Measurements from ENCODE around the gene LPCAT2. TPM values are rescaled to one million over a fixed set of nuclear protein-coding genes. Genes with fewer than 3 reads are reported as not detected.
"Not testable (repeated sequence)": the region's sequence is repeated elsewhere in the genome, so short reads cannot be mapped to it uniquely, and the experiment has no call there.

LPCAT2 gene
- total RNA-seq, 1 donor from 2014 or later, result 1.8 TPM

DNA sequence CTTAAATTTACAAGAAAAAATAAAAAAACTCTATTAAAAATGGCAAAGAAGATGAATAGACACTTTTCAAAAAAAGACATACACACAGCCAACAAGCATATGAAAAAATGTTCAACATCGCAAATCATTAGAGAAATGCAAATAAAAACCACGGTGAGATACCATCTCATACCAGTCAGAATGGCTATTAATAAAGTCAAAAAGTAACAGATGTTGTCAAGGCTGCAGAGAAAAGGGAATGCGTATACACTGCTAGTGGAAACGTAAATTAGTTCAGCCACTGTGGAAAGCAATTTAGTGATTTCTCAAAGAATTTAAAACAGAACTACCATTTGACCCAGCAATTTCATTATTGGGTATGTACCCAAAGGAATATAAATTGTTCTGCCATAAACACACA is 89.1 kb downstream of the LPCAT2 start:
- Mint-ChIP-seq H3K27me3 (ENCODE audit: unreplicated experiment) (peaks cover 6% of the 10 kb centered on the region), H3K27ac (ENCODE audit: unreplicated experiment) (no peak overlapping the region), H3K36me3 (ENCODE audit: unreplicated experiment) (no peaks in the 10 kb centered on the region), H3K4me3 (ENCODE audit: unreplicated experiment) (no peak overlapping the region), H3K4me1 (ENCODE audit: low read depth, unreplicated experiment) (no peaks in the 10 kb centered on the region), H3K9me3 (ENCODE audit: unreplicated experiment) (no peaks in the 10 kb centered on the region)
- DNase-seq, result no peak
- TF ChIP-seq, protein P1, sequence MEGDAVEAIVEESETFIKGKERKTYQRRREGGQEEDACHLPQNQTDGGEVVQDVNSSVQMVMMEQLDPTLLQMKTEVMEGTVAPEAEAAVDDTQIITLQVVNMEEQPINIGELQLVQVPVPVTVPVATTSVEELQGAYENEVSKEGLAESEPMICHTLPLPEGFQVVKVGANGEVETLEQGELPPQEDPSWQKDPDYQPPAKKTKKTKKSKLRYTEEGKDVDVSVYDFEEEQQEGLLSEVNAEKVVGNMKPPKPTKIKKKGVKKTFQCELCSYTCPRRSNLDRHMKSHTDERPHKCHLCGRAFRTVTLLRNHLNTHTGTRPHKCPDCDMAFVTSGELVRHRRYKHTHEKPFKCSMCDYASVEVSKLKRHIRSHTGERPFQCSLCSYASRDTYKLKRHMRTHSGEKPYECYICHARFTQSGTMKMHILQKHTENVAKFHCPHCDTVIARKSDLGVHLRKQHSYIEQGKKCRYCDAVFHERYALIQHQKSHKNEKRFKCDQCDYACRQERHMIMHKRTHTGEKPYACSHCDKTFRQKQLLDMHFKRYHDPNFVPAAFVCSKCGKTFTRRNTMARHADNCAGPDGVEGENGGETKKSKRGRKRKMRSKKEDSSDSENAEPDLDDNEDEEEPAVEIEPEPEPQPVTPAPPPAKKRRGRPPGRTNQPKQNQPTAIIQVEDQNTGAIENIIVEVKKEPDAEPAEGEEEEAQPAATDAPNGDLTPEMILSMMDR (IDR thresholded peaks at IDR 0.05; ENCODE audit: partially characterized antibody, unreplicated experiment), result no peak

DNA sequence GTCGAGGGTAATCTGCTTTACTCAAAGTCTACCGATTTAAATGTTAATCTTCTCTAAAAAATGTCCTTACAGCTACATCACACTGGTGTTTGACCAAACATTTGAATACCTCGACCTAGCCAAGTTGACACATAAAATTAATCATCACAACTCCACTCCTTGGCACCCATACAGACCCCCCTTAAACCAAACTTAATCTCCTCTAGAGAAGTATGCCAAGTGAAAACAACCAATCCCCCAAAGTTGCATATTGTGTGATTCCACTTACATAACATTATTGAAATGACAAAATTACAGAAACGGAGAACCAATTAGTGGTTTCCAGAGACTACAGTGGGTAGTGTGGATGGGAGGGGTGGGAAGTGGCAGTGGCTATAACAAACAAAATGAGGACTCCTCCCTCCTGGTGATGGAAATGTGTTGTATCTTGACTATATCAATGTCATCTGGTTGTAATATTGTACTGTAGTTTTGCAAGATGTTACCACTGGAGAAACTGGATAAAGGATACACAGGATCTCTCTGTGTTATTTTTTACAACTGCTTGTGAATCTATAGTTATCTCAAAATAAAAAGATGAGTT is 97.0 kb downstream of the LPCAT2 start:
- Mint-ChIP-seq H3K4me1 (ENCODE audit: low read depth, unreplicated experiment) (no peaks in the 10 kb centered on the region), H3K27me3 (ENCODE audit: unreplicated experiment) (peaks cover 3% of the 10 kb centered on the region), H3K4me3 (ENCODE audit: unreplicated experiment) (no peak overlapping the region), H3K36me3 (ENCODE audit: unreplicated experiment) (no peaks in the 10 kb centered on the region), H3K9me3 (ENCODE audit: unreplicated experiment) (no peaks in the 10 kb centered on the region), H3K27ac (ENCODE audit: unreplicated experiment) (no peak overlapping the region)
- no peak for DNase-seq
- TF ChIP-seq, protein P1 (IDR thresholded peaks at IDR 0.05; ENCODE audit: partially characterized antibody, unreplicated experiment), result no peak

DNA sequence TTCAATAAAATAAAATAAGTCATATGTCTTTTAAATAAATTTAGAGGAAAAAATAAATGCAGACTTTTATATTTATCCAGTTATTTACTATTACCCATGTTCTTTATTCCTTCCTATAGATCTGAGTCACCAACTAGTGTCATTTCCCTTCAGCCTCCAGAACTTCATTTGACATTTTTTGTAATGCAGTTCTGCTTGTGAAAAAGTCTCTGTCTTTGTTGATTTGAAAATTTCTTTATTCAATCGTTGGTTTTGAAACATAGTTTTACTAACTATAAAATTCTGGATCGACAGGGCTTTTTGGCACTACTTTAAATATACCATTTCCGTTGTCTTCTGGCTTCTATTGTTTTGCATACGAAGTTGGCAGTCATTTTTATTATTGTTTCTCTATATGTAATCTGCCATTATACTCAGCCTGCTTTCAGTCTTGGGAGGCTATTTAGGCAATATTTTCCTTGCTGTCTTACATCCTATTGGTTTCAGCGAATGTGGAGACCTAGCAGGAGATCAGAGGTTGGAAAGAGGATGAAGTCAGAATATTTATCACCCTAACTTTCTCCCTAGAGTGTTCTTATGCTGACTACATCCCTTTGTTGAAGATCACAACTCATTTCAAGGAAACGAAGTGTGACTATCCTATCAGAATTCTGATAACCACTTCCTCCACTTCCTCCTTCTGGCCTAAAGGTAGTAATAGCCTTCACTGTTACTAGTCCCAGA is 104.9 kb downstream of the LPCAT2 start:
- Mint-ChIP-seq H3K36me3 (ENCODE audit: unreplicated experiment) (no peaks in the 10 kb centered on the region), H3K27ac (ENCODE audit: unreplicated experiment) (no peak overlapping the region), H3K9me3 (ENCODE audit: unreplicated experiment) (peaks cover 2% of the 10 kb centered on the region), H3K4me3 (ENCODE audit: unreplicated experiment) (no peak overlapping the region), H3K4me1 (ENCODE audit: low read depth, unreplicated experiment) (no peaks in the 10 kb centered on the region), H3K27me3 (ENCODE audit: unreplicated experiment) (no peaks in the 10 kb centered on the region)
- DNase-seq, result no peak
- TF ChIP-seq, protein P1 (IDR thresholded peaks at IDR 0.05; ENCODE audit: partially characterized antibody, unreplicated experiment), result no peak

DNA sequence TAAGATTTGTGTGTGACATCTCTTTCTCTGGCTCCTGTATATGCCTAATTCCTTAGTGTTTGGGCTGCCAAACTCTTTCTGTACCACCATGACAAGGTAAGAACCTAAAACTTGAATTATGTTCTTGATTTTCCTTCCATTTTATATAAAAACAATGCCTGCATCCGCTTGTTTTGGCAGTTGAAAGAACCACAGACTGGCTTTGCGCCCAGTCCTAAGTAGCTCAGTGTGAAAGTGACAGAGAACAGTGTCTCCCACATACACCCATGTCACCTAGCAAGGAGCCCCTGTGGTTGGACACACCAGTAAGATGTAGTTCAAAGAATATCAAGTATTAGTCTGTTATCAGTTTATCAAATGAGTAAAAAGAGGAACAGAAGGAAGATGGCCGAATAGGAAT is 106.2 kb downstream of the LPCAT2 start:
- Mint-ChIP-seq H3K27me3 (ENCODE audit: unreplicated experiment) (no peaks in the 10 kb centered on the region), H3K9me3 (ENCODE audit: unreplicated experiment) (peaks cover 2% of the 10 kb centered on the region), H3K4me3 (ENCODE audit: unreplicated experiment) (no peak overlapping the region), H3K27ac (ENCODE audit: unreplicated experiment) (no peak overlapping the region), H3K4me1 (ENCODE audit: low read depth, unreplicated experiment) (no peaks in the 10 kb centered on the region), H3K36me3 (ENCODE audit: unreplicated experiment) (no peaks in the 10 kb centered on the region)
- no peak for DNase-seq
- TF ChIP-seq, protein P1 (IDR thresholded peaks at IDR 0.05; ENCODE audit: partially characterized antibody, unreplicated experiment), result no peak

DNA sequence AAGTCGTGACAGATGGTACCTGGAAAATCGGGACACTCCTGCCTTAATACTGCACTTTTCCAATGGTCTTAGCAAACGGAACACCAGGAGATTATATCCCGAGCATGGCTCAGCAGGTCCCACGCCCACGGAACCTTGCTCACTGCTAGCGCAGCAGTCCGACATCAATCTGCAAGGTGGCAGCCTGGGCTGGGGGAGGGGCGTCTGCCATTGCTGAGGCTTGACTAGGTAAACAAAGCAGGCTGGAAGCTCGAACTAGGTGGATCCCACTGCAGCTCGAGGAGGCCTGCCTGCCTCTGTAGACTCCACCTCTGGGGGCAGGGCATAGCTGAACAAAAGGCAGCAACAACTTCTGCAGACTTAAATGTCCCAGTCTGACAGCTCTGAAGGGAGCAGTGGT is 106.8 kb downstream of the LPCAT2 start:
- H3K9me3 Mint-ChIP-seq (ENCODE audit: unreplicated experiment); H3K4me1 Mint-ChIP-seq (ENCODE audit: low read depth, unreplicated experiment); H3K27ac Mint-ChIP-seq (ENCODE audit: unreplicated experiment); H3K4me3 Mint-ChIP-seq (ENCODE audit: unreplicated experiment); DNase-seq; H3K27me3 Mint-ChIP-seq (ENCODE audit: unreplicated experiment); H3K36me3 Mint-ChIP-seq (ENCODE audit: unreplicated experiment): not testable (repeated sequence)
